Measurements from ENCODE around the gene SORCS1.

SORCS1 gene

GRCh38 chr10:106826716-106827115, 337.8 kb downstream of the SORCS1 start:
- in situ Hi-C loops (cut with HindIII; ENCODE audit: low sequenced_read_pairs): no loop called here

DNA sequence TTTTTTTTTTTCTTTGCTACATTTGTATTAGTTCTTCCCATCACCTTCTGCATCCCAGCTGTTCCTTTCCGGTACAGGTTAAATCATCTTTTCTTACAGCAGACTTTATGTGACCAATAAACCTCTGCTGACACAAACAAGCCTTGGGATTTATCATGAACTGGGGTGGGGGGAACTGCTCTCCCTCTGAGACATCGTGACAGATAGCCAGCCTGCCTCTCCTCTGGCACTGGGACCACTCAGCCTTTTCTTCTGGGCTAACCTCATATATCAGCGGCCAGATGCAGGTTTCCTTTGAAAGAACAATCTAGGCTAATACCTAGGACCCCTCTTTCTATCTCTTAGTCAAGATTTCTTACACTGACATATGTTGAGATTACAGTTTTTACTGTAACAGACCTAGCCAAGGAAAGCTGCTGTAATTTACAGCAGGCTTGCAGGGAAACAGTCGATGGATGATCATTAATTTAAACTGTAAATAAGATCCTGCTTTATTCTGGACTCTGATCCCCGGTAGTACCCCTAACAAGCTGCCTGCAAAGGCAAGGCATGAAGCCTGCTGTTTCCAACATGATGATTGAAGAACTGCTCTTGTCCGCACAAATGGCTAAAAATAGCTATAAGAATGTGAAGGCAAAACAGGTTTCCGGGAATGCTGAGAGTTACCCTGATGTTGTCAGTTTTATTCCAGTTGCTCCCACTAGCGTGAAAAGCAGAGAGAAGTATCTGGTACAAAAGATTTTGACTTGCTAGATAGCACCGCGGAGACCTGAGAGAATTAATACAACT, 338.7 kb downstream of the SORCS1 start:
- in situ Hi-C loops (cut with HindIII; ENCODE audit: low sequenced_read_pairs): no loop called here

- in situ Hi-C loops (cut with HindIII; ENCODE audit: low sequenced_read_pairs): no loop called here
Measured at GRCh38 chr10:106820579-106820978, 343.9 kb downstream of the SORCS1 start.

DNA sequence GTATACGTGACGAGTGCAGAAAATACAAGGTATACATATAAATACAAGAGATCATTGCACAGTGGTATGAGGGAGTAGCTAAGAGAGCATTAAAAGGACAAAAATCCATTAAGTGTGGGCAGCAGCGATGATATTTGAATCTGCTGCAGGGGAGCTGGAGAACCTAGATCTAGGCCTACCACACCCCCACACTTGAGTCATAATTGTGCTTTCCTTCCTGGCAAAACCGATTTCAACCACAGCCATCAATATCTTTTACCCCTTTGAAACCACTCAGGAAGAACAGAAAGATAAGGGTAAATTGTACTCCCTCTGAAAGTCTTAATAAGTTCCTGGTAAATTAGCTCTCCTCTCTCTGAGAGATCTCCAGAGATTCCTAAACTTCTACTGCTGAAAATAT, 345.0 kb downstream of the SORCS1 start:
- in situ Hi-C loops (cut with HindIII; ENCODE audit: low sequenced_read_pairs): no loop called here

DNA sequence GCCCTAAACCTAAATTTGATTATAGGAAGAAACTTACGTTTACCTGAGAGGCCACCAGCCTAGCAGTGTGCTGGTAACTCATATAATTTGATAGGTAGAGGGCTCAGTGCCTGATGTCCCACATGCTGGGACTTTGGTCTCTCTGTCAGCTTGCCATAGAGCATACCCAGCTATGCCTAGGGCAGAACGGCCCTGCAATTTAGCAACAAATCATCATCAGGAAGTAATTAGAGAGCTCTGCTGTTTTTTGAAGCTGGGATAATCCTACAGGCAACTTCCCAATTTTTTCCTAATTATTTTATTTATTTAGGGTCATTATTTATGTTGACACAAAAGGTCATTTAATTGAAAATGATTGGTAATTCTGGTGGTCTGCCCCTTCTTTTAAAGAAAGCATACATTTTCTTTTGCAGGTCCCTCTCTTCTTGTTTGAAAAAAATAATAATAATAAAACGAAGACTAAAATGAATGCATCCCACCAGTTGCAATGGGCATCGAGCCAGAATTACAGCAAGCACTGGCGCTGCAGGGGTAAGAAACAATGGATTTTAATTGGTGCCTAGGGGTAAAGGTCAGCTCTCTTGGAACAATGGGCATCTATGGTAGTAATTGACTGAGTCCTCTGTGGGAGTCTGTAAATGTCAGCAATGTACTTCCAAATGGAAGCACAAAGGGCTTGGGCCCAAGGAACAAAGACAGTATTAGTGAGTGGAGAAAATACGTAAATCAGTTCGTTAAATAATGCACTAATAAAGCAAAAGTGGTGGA, 348.0 kb downstream of the SORCS1 start:
- in situ Hi-C loops (cut with HindIII; ENCODE audit: low sequenced_read_pairs): no loop called here

DNA sequence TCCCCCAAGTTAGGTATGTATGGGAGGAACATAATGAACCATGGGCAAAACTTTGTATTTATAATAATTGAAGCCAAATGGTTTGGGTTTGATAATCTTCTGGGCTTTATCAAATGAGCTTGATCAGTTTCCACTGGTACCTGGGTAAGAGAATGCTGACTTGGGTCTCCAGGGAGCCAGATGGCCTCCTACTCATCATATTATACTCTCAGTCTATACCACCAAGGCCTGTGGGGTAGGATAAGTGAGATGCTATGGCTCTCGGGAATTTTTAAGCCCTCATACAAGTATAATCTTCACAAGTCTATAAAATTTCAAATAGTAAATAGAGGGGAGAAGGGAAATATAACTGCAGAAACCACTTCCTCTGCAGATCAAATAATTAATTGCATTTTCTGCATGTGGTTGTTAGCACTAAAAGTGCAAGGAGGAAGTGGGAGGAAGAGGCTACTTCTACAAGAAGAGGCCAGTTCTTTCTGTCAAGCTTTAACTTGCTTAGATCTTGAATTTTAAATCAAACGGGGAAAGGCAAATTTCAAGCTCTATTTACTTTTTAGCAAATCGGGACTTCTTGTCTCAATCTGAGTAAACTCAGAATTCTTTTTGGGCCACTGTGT, 349.0 kb downstream of the SORCS1 start:
- in situ Hi-C loops (cut with HindIII; ENCODE audit: low sequenced_read_pairs): no loop called here

- in situ Hi-C loops (cut with HindIII; ENCODE audit: low sequenced_read_pairs): no loop called here
Measured at GRCh38 chr10:106804992-106805582, 359.4 kb downstream of the SORCS1 start.

DNA sequence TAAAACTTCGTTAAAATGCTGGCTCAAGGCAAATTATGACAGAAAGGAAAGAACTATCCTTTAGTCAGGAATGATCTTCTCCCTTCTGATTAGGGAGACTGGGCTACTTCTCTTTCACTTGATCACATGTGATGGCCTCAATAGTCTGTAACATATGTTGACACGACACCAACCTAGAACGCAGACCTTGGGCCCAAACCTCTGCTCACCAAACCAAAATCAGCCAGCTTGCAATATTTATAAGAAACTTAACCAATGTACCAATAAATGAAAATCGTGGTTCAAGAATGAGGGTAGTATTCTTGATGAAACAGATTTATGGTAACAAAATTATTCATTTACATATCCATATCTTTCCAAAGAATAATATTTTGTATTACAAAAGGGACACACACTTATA, 361.6 kb downstream of the SORCS1 start:
- in situ Hi-C loops (cut with HindIII; ENCODE audit: low sequenced_read_pairs): no loop called here

DNA sequence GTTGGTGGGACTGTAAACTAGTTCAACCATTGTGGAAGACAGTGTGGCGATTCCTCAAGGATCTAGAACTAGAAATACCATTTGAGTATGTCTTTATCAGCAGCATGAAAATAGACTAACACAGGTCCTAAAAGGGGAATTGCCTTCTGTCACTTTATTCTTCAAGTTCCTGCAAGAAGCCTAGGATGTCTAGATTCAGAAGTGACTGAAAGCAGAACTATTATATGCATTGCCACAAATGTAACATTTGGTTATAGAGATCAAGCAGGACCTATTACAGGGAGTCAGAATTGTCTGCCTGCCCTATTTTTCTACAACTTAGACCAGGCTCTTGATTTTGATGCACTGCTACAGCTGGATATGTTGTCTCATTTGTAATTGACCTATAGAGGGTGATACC, 364.7 kb downstream of the SORCS1 start:
- in situ Hi-C loops (cut with HindIII; ENCODE audit: low sequenced_read_pairs): no loop called here

DNA sequence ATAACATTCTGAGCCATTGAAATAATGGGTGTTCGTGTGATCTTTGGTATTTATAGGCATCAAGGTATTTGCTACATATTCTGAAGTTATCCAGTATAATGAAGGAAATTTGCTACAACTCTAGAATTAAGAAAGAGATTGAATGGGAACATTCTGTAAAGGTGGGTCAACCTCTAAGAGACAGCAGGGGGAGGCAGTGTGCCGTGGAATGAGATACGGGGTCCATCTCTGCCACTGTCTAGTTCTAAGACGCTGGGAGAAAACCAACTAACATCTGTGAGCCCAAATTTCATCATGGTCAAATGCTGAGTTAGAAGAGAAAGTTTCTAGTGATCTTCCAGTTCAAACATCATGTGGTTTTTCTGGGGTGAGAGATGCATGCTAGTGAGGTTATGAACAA, 368.9 kb downstream of the SORCS1 start:
- in situ Hi-C loops (cut with HindIII; ENCODE audit: low sequenced_read_pairs): no loop called here

GRCh38 chr10:106793617-106794016, 370.9 kb downstream of the SORCS1 start:
- in situ Hi-C loops (cut with HindIII; ENCODE audit: low sequenced_read_pairs): no loop called here

GRCh38 chr10:106789623-106790022, 374.9 kb downstream of the SORCS1 start:
- in situ Hi-C loops (cut with HindIII; ENCODE audit: low sequenced_read_pairs): no loop called here

DNA sequence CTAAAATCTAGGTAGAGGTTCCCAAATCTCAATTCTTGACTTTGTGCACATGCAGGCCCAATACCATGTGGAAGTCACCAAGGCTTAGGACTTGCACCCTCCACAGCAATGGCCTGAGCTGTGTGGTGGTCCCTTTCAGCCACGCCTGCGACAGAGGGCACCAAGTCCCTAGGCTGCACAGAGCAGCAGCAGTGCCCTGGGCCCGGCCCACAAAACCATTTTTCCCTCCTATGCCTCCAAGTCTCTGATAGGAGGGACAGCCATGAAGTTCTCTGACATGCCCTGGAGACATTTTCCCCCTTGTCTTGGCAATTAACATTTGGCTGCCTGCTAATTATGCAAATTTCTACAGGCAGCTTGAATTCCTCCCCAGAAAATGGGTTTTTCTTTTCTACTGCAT, 375.5 kb downstream of the SORCS1 start:
- in situ Hi-C loops (cut with HindIII; ENCODE audit: low sequenced_read_pairs): no loop called here

GRCh38 chr10:106785528-106785927, 379.0 kb downstream of the SORCS1 start:
- in situ Hi-C loops (cut with HindIII; ENCODE audit: low sequenced_read_pairs): no loop called here

DNA sequence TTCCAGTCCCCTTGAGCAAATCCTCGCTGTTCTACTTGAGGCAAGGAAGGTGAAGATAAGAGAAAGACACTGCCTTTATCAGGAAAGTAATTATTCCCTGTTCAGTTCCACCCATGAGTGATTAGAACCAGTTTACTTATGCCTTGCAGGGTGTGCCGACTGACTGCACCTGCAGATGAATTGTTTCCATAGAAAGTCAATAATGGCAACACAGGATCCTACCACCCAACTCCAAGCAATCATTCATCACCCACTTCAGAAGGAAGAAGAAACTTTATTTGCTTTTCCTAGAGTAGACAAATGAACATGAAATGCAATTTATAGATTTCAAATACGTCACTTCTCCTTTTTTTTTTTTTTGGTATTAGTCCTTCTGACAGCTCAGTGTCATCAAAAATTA, 383.9 kb downstream of the SORCS1 start:
- in situ Hi-C loops (cut with HindIII; ENCODE audit: low sequenced_read_pairs): no loop called here

- in situ Hi-C loops (cut with HindIII; ENCODE audit: low sequenced_read_pairs): no loop called here
Measured at GRCh38 chr10:106777841-106778240, 386.7 kb downstream of the SORCS1 start.

GRCh38 chr10:106775127-106775526, 389.4 kb downstream of the SORCS1 start:
- in situ Hi-C loops (cut with HindIII; ENCODE audit: low sequenced_read_pairs): no loop called here

DNA sequence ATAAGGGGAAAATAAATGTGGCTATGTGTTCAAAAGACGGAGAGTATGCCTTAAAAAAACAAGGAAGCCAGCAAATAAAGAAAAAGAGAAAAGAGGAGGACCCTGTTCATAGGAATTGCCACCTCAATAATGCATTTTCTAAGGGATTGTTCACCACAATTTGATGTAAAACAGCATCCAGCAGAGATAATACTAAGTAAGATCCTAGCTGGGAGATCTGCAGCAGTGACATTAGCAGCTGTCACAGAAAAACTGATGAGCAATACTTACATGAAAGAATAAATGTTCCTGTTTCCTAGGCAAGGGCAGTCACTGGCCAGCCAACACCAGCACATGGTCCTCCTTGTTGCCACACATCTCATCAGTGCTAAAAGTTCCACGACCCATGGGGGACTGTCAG, 391.5 kb downstream of the SORCS1 start:
- in situ Hi-C loops (cut with HindIII; ENCODE audit: low sequenced_read_pairs): no loop called here

- in situ Hi-C loops (cut with HindIII; ENCODE audit: low sequenced_read_pairs): no loop called here
Measured at GRCh38 chr10:106771154-106771553, 393.4 kb downstream of the SORCS1 start.

- in situ Hi-C loops (cut with HindIII; ENCODE audit: low sequenced_read_pairs): no loop called here
Measured at GRCh38 chr10:106768204-106768603, 396.3 kb downstream of the SORCS1 start.

- in situ Hi-C loops (cut with HindIII; ENCODE audit: low sequenced_read_pairs): no loop called here
Measured at GRCh38 chr10:106765928-106766327, 398.6 kb downstream of the SORCS1 start.
